Loucy (cell line): ENCODE data around the gene AHNAK2.
"Not testable (repeated sequence)": the region's sequence is repeated elsewhere in the genome, so short reads cannot be mapped to it uniquely, and the experiment has no call there.

Experiments
- H2AFZ ChIP-seq: fragments of 200-600 bp; sonication (generic); 2 replicates; pipeline ENCODE4 v1.6.0; 2016; ENCODE audit warnings: antibody characterized with exemption, mild to moderate bottlenecking, low read length, moderate library complexity
- H3F3A ChIP-seq: fragments of 200-600 bp; 2 replicates; pipeline ENCODE4 v1.6.0; 2016; ENCODE audit warnings: antibody characterized with exemption, low read depth, mild to moderate bottlenecking
- H3K27me3 ChIP-seq: fragments of 200-600 bp; sonication (generic); 2 replicates; pipeline ENCODE4 v1.6.1; 2014; ENCODE audit warnings: low read length, mild to moderate bottlenecking; ENCODE audit not compliant: insufficient read depth, poor library complexity, severe bottlenecking
- H3K36me3 ChIP-seq: fragments of 200-600 bp; sonication (generic); 2 replicates; pipeline ENCODE4 v1.6.1; 2016; ENCODE audit warnings: low read length; ENCODE audit not compliant: insufficient read depth
- H3K4me1 ChIP-seq: fragments of 200-600 bp; sonication (generic); 2 replicates; pipeline ENCODE4 v1.5.1; 2014; ENCODE audit warnings: low read length, mild to moderate bottlenecking; ENCODE audit not compliant: insufficient read depth, poor library complexity, severe bottlenecking
- H3K4me2 ChIP-seq: fragments of 200-600 bp; sonication (generic); 2 replicates; pipeline ENCODE4 v1.6.0; 2014; ENCODE audit warnings: antibody characterized with exemption, low read length, low read depth, mild to moderate bottlenecking; ENCODE audit not compliant: poor library complexity, severe bottlenecking
- H3K4me3 ChIP-seq: fragments of 200-600 bp; sonication (generic); 2 replicates; pipeline ENCODE4 v1.5.1; 2014; ENCODE audit warnings: low read length, mild to moderate bottlenecking, mixed read lengths; ENCODE audit not compliant: poor library complexity, severe bottlenecking
- H3K79me2 ChIP-seq: fragments of 200-600 bp; sonication (generic); 2 replicates; pipeline ENCODE4 v1.6.1; 2014; ENCODE audit warnings: low read length; ENCODE audit not compliant: insufficient read depth
- H3K9ac ChIP-seq: fragments of 200-600 bp; sonication (generic); 2 replicates; pipeline ENCODE4 v1.6.0; 2014; ENCODE audit warnings: mild to moderate bottlenecking, low read depth, low read length, moderate library complexity; ENCODE audit not compliant: poor library complexity, severe bottlenecking
- H3K9me2 ChIP-seq: fragments of 200-600 bp; sonication (generic); replicated peaks from 2 replicates; pipeline ENCODE4 v1.6.1; 2016; ENCODE audit warnings: low read depth, low read length, mixed read lengths
- H3K9me3 ChIP-seq: fragments of 200-600 bp; sonication (generic); 2 replicates; pipeline ENCODE4 v1.6.1; 2014; ENCODE audit warnings: mild to moderate bottlenecking, antibody characterized with exemption, low read length, low read depth; ENCODE audit not compliant: insufficient read depth
- H4K20me1 ChIP-seq: fragments of 200-600 bp; sonication (generic); 2 replicates; pipeline ENCODE4 v1.6.0; 2014; ENCODE audit warnings: antibody characterized with exemption, low read length, mild to moderate bottlenecking; ENCODE audit not compliant: insufficient read depth, poor library complexity, severe bottlenecking

The AHNAK2 gene

DNA sequence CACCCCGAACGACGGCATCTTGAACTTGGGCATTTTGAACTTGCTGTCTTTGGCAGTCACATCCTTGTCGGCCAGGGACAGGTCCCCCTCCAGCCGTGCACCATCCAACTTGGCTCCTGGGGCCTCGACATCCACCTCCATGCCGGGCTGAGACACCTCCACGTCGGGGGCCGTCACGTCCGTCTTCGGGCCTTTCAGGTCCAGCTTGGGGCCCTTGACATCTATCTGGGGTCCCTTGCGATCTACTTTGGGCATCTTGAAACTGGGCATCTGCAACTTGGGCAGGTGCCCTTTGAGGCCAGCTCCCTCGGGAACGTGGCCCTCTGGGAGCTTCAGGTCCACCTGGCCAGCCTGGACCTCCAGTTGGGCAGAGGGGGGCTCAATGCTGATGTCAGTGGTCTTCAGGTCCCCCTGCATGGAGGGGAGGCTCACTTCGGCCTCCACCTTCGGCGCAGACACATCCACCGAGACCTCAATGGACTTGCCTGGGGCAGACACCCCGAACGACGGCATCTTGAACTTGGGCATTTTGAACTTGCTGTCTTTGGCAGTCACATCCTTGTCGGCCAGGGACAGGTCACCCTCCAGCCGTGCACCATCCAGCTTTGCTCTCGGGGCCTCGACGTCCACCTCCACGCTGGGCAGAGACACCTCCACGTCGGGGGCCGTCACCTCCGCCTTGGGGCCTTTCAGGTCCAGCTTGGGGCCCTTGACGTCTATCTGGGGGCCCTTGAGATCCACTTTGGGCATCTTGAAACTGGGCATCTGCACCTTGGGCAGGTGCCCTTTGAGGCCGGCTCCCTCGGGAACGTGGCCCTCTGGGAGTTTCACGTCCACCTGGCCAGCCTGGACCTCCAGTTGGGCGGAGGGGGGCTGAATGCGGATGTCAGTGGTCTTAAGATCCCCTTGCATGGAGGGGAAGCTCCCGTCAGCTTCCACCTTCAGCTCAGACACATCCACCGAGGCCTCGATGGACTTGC lies 31.9 kb downstream of the AHNAK2 start:
- H2AFZ ChIP-seq, H3K4me3 ChIP-seq, H3K4me1 ChIP-seq, H4K20me1 ChIP-seq, H3K27me3 ChIP-seq, H3K9me2 ChIP-seq, H3K36me3 ChIP-seq, H3K4me2 ChIP-seq, H3F3A ChIP-seq, H3K9me3 ChIP-seq, H3K79me2 ChIP-seq, H3K9ac ChIP-seq: not testable (repeated sequence)

DNA sequence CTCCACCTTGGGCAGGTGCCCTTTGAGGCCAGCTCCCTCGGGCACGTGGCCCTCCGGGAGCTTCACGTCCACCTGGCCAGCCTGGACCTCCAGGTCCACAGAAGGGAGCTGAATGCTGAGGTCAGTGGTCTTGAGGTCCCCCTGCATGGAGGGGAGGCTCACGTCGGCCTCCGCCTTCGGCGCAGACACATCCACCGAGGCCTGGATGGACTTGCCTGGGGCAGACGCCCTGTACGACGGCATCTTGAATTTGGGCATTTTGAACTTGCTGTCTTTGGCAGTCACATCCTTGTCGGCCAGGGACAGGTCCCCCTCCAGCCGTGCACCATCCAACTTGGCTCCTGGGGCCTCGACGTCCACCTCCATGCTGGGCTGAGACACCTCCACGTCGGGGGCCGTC lies 32.9 kb downstream of the AHNAK2 start:
- not testable (repeated sequence) for H3K79me2 ChIP-seq, H4K20me1 ChIP-seq, H3K9ac ChIP-seq, H3K4me2 ChIP-seq, H2AFZ ChIP-seq, H3K4me1 ChIP-seq, H3K4me3 ChIP-seq, H3K36me3 ChIP-seq, H3K9me3 ChIP-seq, H3K27me3 ChIP-seq, H3K9me2 ChIP-seq, H3F3A ChIP-seq

GRCh38 chr14:104944436-104945205 lies 33.6 kb downstream of the AHNAK2 start:
- not testable (repeated sequence) for H3K4me3 ChIP-seq, H3K4me1 ChIP-seq, H3K27me3 ChIP-seq, H3F3A ChIP-seq, H4K20me1 ChIP-seq, H3K9me3 ChIP-seq, H3K9me2 ChIP-seq, H3K9ac ChIP-seq, H3K79me2 ChIP-seq, H2AFZ ChIP-seq, H3K36me3 ChIP-seq, H3K4me2 ChIP-seq

DNA sequence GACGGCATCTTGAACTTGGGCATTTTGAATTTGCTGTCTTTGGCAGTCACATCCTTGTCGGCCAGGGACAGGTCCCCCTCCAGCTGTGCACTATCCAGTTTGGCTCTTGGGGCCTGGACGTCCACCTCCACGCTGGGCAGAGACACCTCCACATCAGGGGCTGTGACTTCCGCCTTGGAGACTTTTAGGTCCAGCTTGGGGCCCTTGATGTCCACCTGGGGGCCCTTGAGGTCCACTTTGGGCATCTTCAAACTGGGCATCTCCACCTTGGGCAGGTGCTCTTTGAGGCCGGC lies 34.2 kb downstream of the AHNAK2 start:
- H3K4me2 ChIP-seq, H4K20me1 ChIP-seq, H3K27me3 ChIP-seq, H3K9ac ChIP-seq, H2AFZ ChIP-seq, H3K9me2 ChIP-seq, H3F3A ChIP-seq, H3K36me3 ChIP-seq, H3K9me3 ChIP-seq, H3K79me2 ChIP-seq, H3K4me1 ChIP-seq, H3K4me3 ChIP-seq: not testable (repeated sequence)

DNA sequence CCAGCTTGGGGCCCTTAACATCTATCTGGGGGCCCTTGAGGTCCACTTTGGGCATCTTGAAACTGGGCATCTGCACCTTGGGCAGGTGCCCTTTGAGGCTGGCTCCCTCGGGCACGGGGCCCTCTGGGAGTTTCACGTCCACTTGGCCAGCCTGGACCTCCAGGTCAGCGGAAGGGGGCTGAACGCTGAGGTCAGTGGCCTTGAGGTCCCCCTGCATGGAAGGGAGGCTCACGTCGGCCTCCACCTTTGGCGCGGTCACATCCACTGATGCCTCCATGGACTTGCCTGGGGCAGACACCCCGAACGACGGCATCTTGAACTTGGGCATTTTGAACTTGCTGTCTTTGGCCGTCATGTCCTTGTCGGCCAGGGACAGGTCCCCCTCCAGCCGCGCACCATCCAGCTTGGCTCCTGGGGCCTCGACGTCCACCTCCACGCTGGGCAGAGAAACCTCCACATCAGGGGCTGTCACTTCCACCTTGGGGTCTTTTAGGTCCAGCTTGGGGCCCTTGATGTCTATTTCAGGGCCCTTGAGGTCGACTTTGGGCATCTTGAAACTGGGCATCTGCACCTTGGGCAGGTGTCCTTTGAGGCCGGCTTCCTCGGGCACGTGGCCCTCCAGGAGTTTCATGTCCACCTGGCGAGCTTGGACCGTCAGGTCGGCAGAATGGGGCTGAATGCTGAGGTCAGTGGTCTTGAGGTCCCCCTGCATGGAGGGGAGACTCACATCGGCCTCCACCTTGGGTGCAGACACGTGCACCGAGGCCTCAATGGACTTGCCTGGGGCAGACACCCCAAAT lies 34.8 kb downstream of the AHNAK2 start:
- not testable (repeated sequence) for H3K4me2 ChIP-seq, H3K27me3 ChIP-seq, H3K4me1 ChIP-seq, H3K4me3 ChIP-seq, H3K9me2 ChIP-seq, H2AFZ ChIP-seq, H3K9me3 ChIP-seq, H3K9ac ChIP-seq, H3K79me2 ChIP-seq, H3F3A ChIP-seq, H4K20me1 ChIP-seq, H3K36me3 ChIP-seq
